SK-N-SH (cell line): ENCODE results near the gene NSMCE1. TPM values are rescaled to one million over a fixed set of nuclear protein-coding genes. Genes with fewer than 3 reads are reported as not detected.

Experiments used
- CTCF ChIA-PET: fragments of 300-600, 350-600 bp; formaldehyde crosslinking; extraction: SDS; loops from one replicate; lab custom pipeline; 2021; lab: Yijun Ruan, JAX
- POLR2A ChIA-PET: fragments of 350-600 bp; sonication (Branson Sonifier 250); formaldehyde crosslinking; extraction: SDS; loops from one replicate; lab custom pipeline; 2020; ENCODE audit warnings: antibody characterized with exemption, inconsistent platforms; lab: Yijun Ruan, JAX
- DNase-seq: peaks from one replicate; pipeline ENCODE4 v3.0.0; 2012
- H2AFZ ChIP-seq: fragments of 200-600 bp; sonication (generic); 2 replicates; pipeline ENCODE4 v1.8.1; 2016; ENCODE audit warnings: antibody characterized with exemption, mild to moderate bottlenecking, low read depth
- H3F3A ChIP-seq: fragments of 200-600 bp; sonication (generic); replicated peaks from 2 replicates; pipeline ENCODE3; 2016; ENCODE audit warnings: antibody characterized with exemption, mild to moderate bottlenecking; ENCODE audit not compliant: insufficient read depth
- H3K27ac ChIP-seq, 2 experiments: fragments of 200-500 bp in 1 of 2; fragments of 200-600 bp in 1 of 2; sonication (Bioruptor generic) in 1 of 2; sonication (generic), shearing (Covaris generic) in 1 of 2; 2 replicates each; pipeline versions ENCODE4 v1.5.1 to v1.6.1; 2014 to 2016; ENCODE audit warnings: low read depth in 2 of 2, inconsistent platforms in 1 of 2, low read length in 1 of 2, mild to moderate bottlenecking in 1 of 2, mixed read lengths in 1 of 2
- H3K27me3 ChIP-seq: fragments of 200-600 bp; sonication (generic), shearing (Covaris generic); 2 replicates; pipeline ENCODE4 v1.6.1; 2016; ENCODE audit warnings: mixed run types; ENCODE audit not compliant: insufficient read depth
- H3K36me3 ChIP-seq, 2 experiments: fragments of 200-500 bp in 1 of 2; fragments of 200-600 bp in 1 of 2; sonication (Bioruptor generic) in 1 of 2; sonication (generic) in 1 of 2; replicated peaks in 1 of 2; 2 replicates each; pipeline versions ENCODE3 to v1.5.1; 2014 to 2016; ENCODE audit warnings: low read length in 1 of 2, mild to moderate bottlenecking in 1 of 2; ENCODE audit not compliant: insufficient read depth in 2 of 2, control insufficient read depth in 1 of 2
- H3K4me1 ChIP-seq, 2 experiments: fragments of 200-500 bp in 1 of 2; fragments of 200-600 bp in 1 of 2; sonication (Bioruptor generic) in 1 of 2; sonication (generic), shearing (Covaris generic) in 1 of 2; 2 replicates each; pipeline versions ENCODE4 v1.5.1 to v1.6.1; 2014 to 2016; ENCODE audit warnings: low read depth in 1 of 2, low read length in 1 of 2, mixed run types in 1 of 2; ENCODE audit not compliant: insufficient read depth in 2 of 2, control insufficient read depth in 1 of 2
- H3K4me2 ChIP-seq: fragments of 200-600 bp; sonication (generic), shearing (Covaris generic); 2 replicates; pipeline ENCODE4 v1.6.1; 2017; ENCODE audit warnings: mixed run types
- H3K4me3 ChIP-seq, 2 experiments: fragments of 200-500 bp in 1 of 2; fragments of 200-600 bp in 1 of 2; sonication (Bioruptor generic) in 1 of 2; sonication (generic), shearing (Covaris generic) in 1 of 2; 2 replicates each; pipeline versions ENCODE4 v1.5.1 to v1.8.1; 2014 to 2016; ENCODE audit warnings: low read depth in 2 of 2, inconsistent platforms in 1 of 2, low read length in 1 of 2, mild to moderate bottlenecking in 1 of 2, mixed read lengths in 1 of 2, moderate library complexity in 1 of 2
- H3K79me2 ChIP-seq: fragments of 200-600 bp; sonication (generic); 2 replicates; pipeline ENCODE4 v1.8.1; 2017; ENCODE audit warnings: mild to moderate bottlenecking; ENCODE audit not compliant: insufficient read depth
- H3K9ac ChIP-seq: fragments of 200-600 bp; sonication (generic); 2 replicates; pipeline ENCODE4 v1.6.1; 2017; ENCODE audit warnings: mixed run types
- H3K9me2 ChIP-seq: fragments of 200-600 bp; sonication (generic); 2 replicates; pipeline ENCODE4 v1.6.1; 2017; ENCODE audit warnings: mixed run types
- H3K9me3 ChIP-seq: fragments of 200-600 bp; sonication (generic); 2 replicates; pipeline ENCODE4 v1.6.1; 2017; ENCODE audit warnings: mixed run types, mild to moderate bottlenecking, moderate library complexity
- H4K20me1 ChIP-seq: fragments of 200-600 bp; sonication (generic); 2 replicates; pipeline ENCODE4 v1.6.1; 2017; ENCODE audit warnings: mild to moderate bottlenecking, mixed run types; ENCODE audit not compliant: insufficient read depth
- CHD2 ChIP-seq: fragments of 150-350 bp; IDR thresholded peaks from 2 replicates; pipeline ENCODE4 v1.6.1; 2018; ENCODE audit warnings: low read length; ENCODE audit not compliant: partially characterized antibody
- ELF1 ChIP-seq: IDR thresholded peaks from 2 replicates; pipeline ENCODE4 v1.4.0; 2012
- EZH2phosphoT487 ChIP-seq: fragments of 200-600 bp; sonication (generic); IDR thresholded peaks from 2 replicates; pipeline ENCODE4 v1.6.1; 2017; ENCODE audit warnings: low read depth, mixed run types, mild to moderate bottlenecking, antibody characterized with exemption, moderate library complexity, borderline replicate concordance
- FOXJ3 ChIP-seq: sonication (generic); formaldehyde crosslinking; IDR thresholded peaks from 2 replicates; pipeline ENCODE4 v1.5.1; 2020; ENCODE audit warnings: mild to moderate bottlenecking, missing genetic modification reagents
- FOXM1 ChIP-seq: IDR thresholded peaks from 2 replicates; pipeline ENCODE4 v1.4.0; 2012; ENCODE audit warnings: low read depth, mild to moderate bottlenecking
- JUND ChIP-seq: IDR thresholded peaks from 2 replicates; pipeline ENCODE4 v1.4.0; 2012
- MXI1 ChIP-seq: IDR thresholded peaks from 2 replicates; pipeline ENCODE4 v1.6.1; 2012; ENCODE audit warnings: mild to moderate bottlenecking, low read depth, low read length, improper control_type of control experiment
- NFIC ChIP-seq: IDR thresholded peaks from 2 replicates; pipeline ENCODE4 v1.4.0; 2012; ENCODE audit warnings: borderline replicate concordance
- NRF1 ChIP-seq: IDR thresholded peaks from 2 replicates; pipeline ENCODE4 v1.6.1; 2012; ENCODE audit warnings: low read depth, mild to moderate bottlenecking, low read length
- PBX3 ChIP-seq: IDR thresholded peaks from 2 replicates; pipeline ENCODE4; 2012
- POLR2AphosphoS5 ChIP-seq: IDR thresholded peaks from 2 replicates; pipeline ENCODE4 v1.6.1; 2012; ENCODE audit warnings: low read depth, low read length
- RCOR1 ChIP-seq: fragments of 150-350 bp; IDR thresholded peaks from 2 replicates; pipeline ENCODE4 v1.6.1; 2017; ENCODE audit warnings: antibody characterized with exemption, low read length
- RFX5 ChIP-seq: IDR thresholded peaks from 2 replicates; pipeline ENCODE4 v1.6.1; 2012; ENCODE audit warnings: mild to moderate bottlenecking, improper control_type of control experiment, low read length
- SMC3 ChIP-seq: IDR thresholded peaks from 2 replicates; pipeline ENCODE4 v1.6.1; 2012; ENCODE audit warnings: low read depth, low read length, improper control_type of control experiment
- TCF12 ChIP-seq: IDR thresholded peaks from 2 replicates; pipeline ENCODE4 v1.4.0; 2012
- WGBS: methylation state at CpG from one replicate; pipeline ENCODE4 v1.1.6; 2017; ENCODE audit warnings: low lambda C conversion rate; 5-methylcytosine and 5-hydroxymethylcytosine counted together
- polyA plus RNA-seq, 3 experiments: library from polyadenylated mRNA; depleted of rRNA; stranded (reverse); fragments of >200 nt; gene quantifications; 2 replicates each; pipeline ENCODE4 v1.2.3, GENCODE V29; 2012
- TF ChIP-seq, protein P1 (sequence below): fragments of 150-350 bp; IDR thresholded peaks from 2 replicates; pipeline ENCODE4 v1.6.1; 2016; ENCODE audit warnings: mild to moderate bottlenecking, low read depth, low read length
- TF ChIP-seq, protein P2 (sequence below): IDR thresholded peaks from 2 replicates; pipeline ENCODE4 v1.4.0; 2012; ENCODE audit warnings: low read depth, borderline replicate concordance

NSMCE1 gene
- polyA plus RNA-seq, 1 of the 3 experiments (the other 2 are of a cell fraction) = 39.8 TPM

DNA sequence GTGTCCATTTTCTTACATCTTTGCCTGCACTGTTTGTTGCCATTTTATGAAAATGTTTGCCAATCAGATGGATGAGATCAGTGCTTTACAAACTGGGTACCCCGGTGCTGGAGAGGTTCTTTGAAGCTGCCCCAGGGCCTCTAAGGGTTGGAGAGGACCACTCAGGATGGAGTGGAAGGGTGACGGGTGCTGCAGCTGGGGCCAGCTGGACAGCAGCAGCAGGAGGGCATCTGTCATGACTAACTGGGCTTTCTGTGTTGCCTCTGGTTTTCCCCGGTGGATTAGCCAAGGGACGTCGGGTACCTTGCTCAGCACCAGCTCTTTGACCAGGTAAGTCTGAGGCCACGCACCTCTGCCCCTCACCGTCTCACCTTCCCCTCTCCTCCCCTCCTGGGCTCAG, 52.9 kb downstream of the NSMCE1 start:
- no peaks in the 10 kb centered on the region for H3F3A ChIP-seq
- WGBS = 85% methylated on average over 7 of the region's 7 CpGs
- no peak overlapping the region for H3K4me2 ChIP-seq
- H3K9me3 ChIP-seq = no peaks in the 10 kb centered on the region
- no peak overlapping the region for H3K27ac ChIP-seq
- no peak overlapping the region for H3K9ac ChIP-seq
- no peaks in the 10 kb centered on the region for H3K27me3 ChIP-seq
- H4K20me1 ChIP-seq = no peaks in the 10 kb centered on the region
- no peaks in the 10 kb centered on the region for H3K9me2 ChIP-seq
- no peak for TF ChIP-seq NRF1
- no peak for TF ChIP-seq JUND
- TF ChIP-seq EZH2phosphoT487 = no peak
- TF ChIP-seq PBX3 = no peak
- TF ChIP-seq TCF12 = no peak
- no peak for TF ChIP-seq RFX5
- no peak for TF ChIP-seq POLR2AphosphoS5
- TF ChIP-seq, protein P1, sequence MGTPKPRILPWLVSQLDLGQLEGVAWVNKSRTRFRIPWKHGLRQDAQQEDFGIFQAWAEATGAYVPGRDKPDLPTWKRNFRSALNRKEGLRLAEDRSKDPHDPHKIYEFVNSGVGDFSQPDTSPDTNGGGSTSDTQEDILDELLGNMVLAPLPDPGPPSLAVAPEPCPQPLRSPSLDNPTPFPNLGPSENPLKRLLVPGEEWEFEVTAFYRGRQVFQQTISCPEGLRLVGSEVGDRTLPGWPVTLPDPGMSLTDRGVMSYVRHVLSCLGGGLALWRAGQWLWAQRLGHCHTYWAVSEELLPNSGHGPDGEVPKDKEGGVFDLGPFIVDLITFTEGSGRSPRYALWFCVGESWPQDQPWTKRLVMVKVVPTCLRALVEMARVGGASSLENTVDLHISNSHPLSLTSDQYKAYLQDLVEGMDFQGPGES = no peak
- no peak for TF ChIP-seq FOXJ3
- no peak for TF ChIP-seq SMC3
- no peak for TF ChIP-seq FOXM1
- TF ChIP-seq RCOR1 = no peak
- TF ChIP-seq ELF1 = no peak
- no peak for TF ChIP-seq NFIC
- TF ChIP-seq MXI1 = no peak
- no peak for TF ChIP-seq CHD2
- TF ChIP-seq, protein P2, sequence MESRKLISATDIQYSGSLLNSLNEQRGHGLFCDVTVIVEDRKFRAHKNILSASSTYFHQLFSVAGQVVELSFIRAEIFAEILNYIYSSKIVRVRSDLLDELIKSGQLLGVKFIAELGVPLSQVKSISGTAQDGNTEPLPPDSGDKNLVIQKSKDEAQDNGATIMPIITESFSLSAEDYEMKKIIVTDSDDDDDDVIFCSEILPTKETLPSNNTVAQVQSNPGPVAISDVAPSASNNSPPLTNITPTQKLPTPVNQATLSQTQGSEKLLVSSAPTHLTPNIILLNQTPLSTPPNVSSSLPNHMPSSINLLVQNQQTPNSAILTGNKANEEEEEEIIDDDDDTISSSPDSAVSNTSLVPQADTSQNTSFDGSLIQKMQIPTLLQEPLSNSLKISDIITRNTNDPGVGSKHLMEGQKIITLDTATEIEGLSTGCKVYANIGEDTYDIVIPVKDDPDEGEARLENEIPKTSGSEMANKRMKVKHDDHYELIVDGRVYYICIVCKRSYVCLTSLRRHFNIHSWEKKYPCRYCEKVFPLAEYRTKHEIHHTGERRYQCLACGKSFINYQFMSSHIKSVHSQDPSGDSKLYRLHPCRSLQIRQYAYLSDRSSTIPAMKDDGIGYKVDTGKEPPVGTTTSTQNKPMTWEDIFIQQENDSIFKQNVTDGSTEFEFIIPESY = no peak
- TF ChIP-seq, all 33 proteins: peak for 0
- Histone ChIP-seq H3K4me3 (no peak overlapping the region), H2AFZ (no peak overlapping the region), H3K36me3 (peaks cover 0 to 2% of the 10 kb centered on the region in 2 experiments), H3K4me1 (no peaks in the 10 kb centered on the region; a peak in 1 of 4 replicates), H3K79me2 (no peaks in the 10 kb centered on the region)
- POLR2A ChIA-PET = no interaction called here
- CTCF ChIA-PET = interaction anchor here (0.9 to 1.3 kb wide), 3 partner anchors 10 to 152 kb away, joined by 3 to 7 read pairs (median 3); no protein-coding TSS in a partner anchor
- DNase-seq = no peak
